Neural cell (in vitro differentiated cells): ENCODE measurements around the gene SLC8A3. TPM values are rescaled to one million over a fixed set of nuclear protein-coding genes. Genes with fewer than 3 reads are reported as not detected.

Experiments
- H2AFZ ChIP-seq: fragments of 200-600, 300-800 bp; sonication (generic), shearing (Covaris generic); 2 replicates; pipeline ENCODE4 v1.6.0; 2014; ENCODE audit warnings: low read depth, mild to moderate bottlenecking, antibody characterized with exemption, low read length, moderate library complexity
- H3F3A ChIP-seq: fragments of 200-600 bp; shearing (Covaris generic); 2 replicates; pipeline ENCODE4 v1.6.1; 2016; ENCODE audit warnings: mild to moderate bottlenecking, moderate library complexity, mixed read lengths, antibody characterized with exemption, low read length; ENCODE audit not compliant: insufficient read depth, poor library complexity, severe bottlenecking
- H3K27ac ChIP-seq: fragments of 200-600, 300-800 bp; sonication (generic), shearing (Covaris generic); 2 replicates; pipeline ENCODE4 v1.5.1; 2014; ENCODE audit warnings: mild to moderate bottlenecking, low read length, moderate library complexity
- H3K27me3 ChIP-seq: fragments of 300-800, 200-600 bp; sonication (generic), shearing (Covaris generic); 2 replicates; pipeline ENCODE4 v1.6.0; 2014; ENCODE audit warnings: mild to moderate bottlenecking, low read depth, low read length, moderate library complexity; ENCODE audit not compliant: insufficient read depth
- H3K36me3 ChIP-seq: fragments of 300-800, 200-600 bp; sonication (generic), shearing (Covaris generic); 2 replicates; pipeline ENCODE4 v1.5.1; 2014; ENCODE audit warnings: mild to moderate bottlenecking, antibody characterized with exemption, low read length, moderate library complexity; ENCODE audit not compliant: insufficient read depth
- H3K4me2 ChIP-seq: fragments of 300-800, 200-600 bp; sonication (generic), shearing (Covaris generic); 2 replicates; pipeline ENCODE4 v1.6.0; 2014; ENCODE audit warnings: mild to moderate bottlenecking, low read length
- H3K4me3 ChIP-seq: fragments of 300-800, 200-600 bp; sonication (generic), shearing (Covaris generic); 2 replicates; pipeline ENCODE4 v1.5.1; 2014; ENCODE audit warnings: mild to moderate bottlenecking, low read length, moderate library complexity
- H3K79me2 ChIP-seq: fragments of 200-600 bp; shearing (Covaris generic); replicated peaks from 2 replicates; pipeline ENCODE4 v1.6.0; 2014; ENCODE audit warnings: mild to moderate bottlenecking, low read length, moderate library complexity; ENCODE audit not compliant: insufficient read depth
- H3K9ac ChIP-seq: fragments of 300-800, 200-600 bp; sonication (generic), shearing (Covaris generic); 2 replicates; pipeline ENCODE4 v1.6.1; 2016; ENCODE audit warnings: mild to moderate bottlenecking, low read length, mixed read lengths
- H3K9me2 ChIP-seq: fragments of 200-600 bp; shearing (Covaris generic); 2 replicates; pipeline ENCODE4 v1.6.1; 2016; ENCODE audit warnings: mild to moderate bottlenecking, low read length, mixed read lengths; ENCODE audit not compliant: insufficient read depth
- H3K9me3 ChIP-seq: fragments of 200-600, 300-800 bp; sonication (generic), shearing (Covaris generic); 2 replicates; pipeline ENCODE4 v1.6.1; 2016; ENCODE audit warnings: mild to moderate bottlenecking, mixed run types, low read length, moderate library complexity, mixed read lengths
- H4K20me1 ChIP-seq: fragments of 200-600 bp; shearing (Covaris generic); 2 replicates; pipeline ENCODE4 v1.6.1; 2016; ENCODE audit warnings: mild to moderate bottlenecking, mixed run types; ENCODE audit not compliant: insufficient read depth
- CTCF ChIP-seq: fragments of 450-650 bp; IDR thresholded peaks from 2 replicates; pipeline ENCODE4 v1.5.1; 2014; ENCODE audit warnings: antibody characterized with exemption, mild to moderate bottlenecking, moderate library complexity; ENCODE audit not compliant: poor library complexity, severe bottlenecking
- EP300 ChIP-seq: fragments of 450-650 bp; conservative IDR thresholded peaks from 2 replicates; pipeline ENCODE4 v1.6.1; 2014; ENCODE audit warnings: antibody characterized with exemption, mild to moderate bottlenecking, moderate library complexity; ENCODE audit not compliant: poor library complexity, severe bottlenecking
- EZH2 ChIP-seq: fragments of 200-600, 300-800 bp; shearing (Covaris generic), sonication (generic); IDR thresholded peaks from 2 replicates; pipeline ENCODE4 v1.6.1; 2014; ENCODE audit warnings: antibody characterized with exemption, low read length, borderline replicate concordance, mild to moderate bottlenecking; ENCODE audit not compliant: insufficient read depth, poor library complexity, severe bottlenecking
- MXI1 ChIP-seq: fragments of 450-650 bp; conservative IDR thresholded peaks from 2 replicates; pipeline ENCODE4 v1.6.1; 2014; ENCODE audit warnings: antibody characterized with exemption, mild to moderate bottlenecking; ENCODE audit not compliant: poor library complexity, severe bottlenecking
- POLR2AphosphoS5 ChIP-seq: IDR thresholded peaks from 2 replicates; pipeline ENCODE4 v1.6.1; 2012
- RAD21 ChIP-seq: fragments of 450-650 bp; conservative IDR thresholded peaks from 2 replicates; pipeline ENCODE4 v1.6.1; 2014; ENCODE audit warnings: antibody characterized with exemption, mild to moderate bottlenecking, moderate library complexity
- SMC3 ChIP-seq: fragments of 450-650 bp; conservative IDR thresholded peaks from 2 replicates; pipeline ENCODE4 v1.6.1; 2014; ENCODE audit warnings: antibody characterized with exemption, mild to moderate bottlenecking, moderate library complexity; ENCODE audit not compliant: poor library complexity
- TAF1 ChIP-seq: IDR thresholded peaks from 2 replicates; pipeline ENCODE4 v1.6.1; 2012; ENCODE audit warnings: low read depth
- polyA plus RNA-seq: library from polyadenylated mRNA; depleted of rRNA; stranded (reverse); fragments of >200 nt; gene quantifications from 2 replicates; pipeline ENCODE4 v1.2.3, GENCODE V29; 2014
- TF ChIP-seq, protein P1 (sequence below): IDR thresholded peaks from 2 replicates; pipeline ENCODE4 v1.6.1; 2012; ENCODE audit warnings: borderline replicate concordance

SLC8A3 gene
- polyA plus RNA-seq, 1 donor from 2014 or later, result 2.9 TPM

DNA sequence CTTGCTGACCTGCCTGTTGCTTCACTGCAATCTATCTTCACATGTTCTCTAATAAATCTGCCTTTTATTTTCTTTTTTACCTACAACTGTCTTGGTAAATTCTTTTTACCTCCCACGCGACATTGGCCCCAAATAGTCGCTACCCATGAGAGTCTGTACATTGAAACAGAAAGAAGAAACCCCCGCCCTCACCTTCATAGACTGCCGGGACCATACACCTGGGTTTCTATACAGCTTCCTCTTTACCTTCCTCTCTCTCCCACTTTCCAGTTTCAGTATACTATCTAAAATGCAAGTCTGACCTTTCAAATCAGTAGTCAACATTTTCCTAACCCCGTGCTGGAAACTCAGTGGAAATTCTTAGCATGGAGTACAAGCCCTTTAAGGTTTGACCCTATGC, 4.8 kb downstream of the SLC8A3 start:
- H3K36me3 ChIP-seq, result no peaks in the 10 kb centered on the region
- H3K4me3 ChIP-seq, result no peak overlapping the region
- H3K9me3 ChIP-seq, result no peaks in the 10 kb centered on the region
- no peak overlapping the region for H3K9ac ChIP-seq
- H2AFZ ChIP-seq, result no peak overlapping the region
- no peaks in the 10 kb centered on the region for H3F3A ChIP-seq
- no peaks in the 10 kb centered on the region for H3K9me2 ChIP-seq
- TF ChIP-seq EP300 (no peak), SMC3 (no peak), EZH2 (no peak), RAD21 (no peak), MXI1 (no peak), CTCF (no peak), TAF1 (no peak), POLR2AphosphoS5 (no peak)
- TF ChIP-seq, protein P1, sequence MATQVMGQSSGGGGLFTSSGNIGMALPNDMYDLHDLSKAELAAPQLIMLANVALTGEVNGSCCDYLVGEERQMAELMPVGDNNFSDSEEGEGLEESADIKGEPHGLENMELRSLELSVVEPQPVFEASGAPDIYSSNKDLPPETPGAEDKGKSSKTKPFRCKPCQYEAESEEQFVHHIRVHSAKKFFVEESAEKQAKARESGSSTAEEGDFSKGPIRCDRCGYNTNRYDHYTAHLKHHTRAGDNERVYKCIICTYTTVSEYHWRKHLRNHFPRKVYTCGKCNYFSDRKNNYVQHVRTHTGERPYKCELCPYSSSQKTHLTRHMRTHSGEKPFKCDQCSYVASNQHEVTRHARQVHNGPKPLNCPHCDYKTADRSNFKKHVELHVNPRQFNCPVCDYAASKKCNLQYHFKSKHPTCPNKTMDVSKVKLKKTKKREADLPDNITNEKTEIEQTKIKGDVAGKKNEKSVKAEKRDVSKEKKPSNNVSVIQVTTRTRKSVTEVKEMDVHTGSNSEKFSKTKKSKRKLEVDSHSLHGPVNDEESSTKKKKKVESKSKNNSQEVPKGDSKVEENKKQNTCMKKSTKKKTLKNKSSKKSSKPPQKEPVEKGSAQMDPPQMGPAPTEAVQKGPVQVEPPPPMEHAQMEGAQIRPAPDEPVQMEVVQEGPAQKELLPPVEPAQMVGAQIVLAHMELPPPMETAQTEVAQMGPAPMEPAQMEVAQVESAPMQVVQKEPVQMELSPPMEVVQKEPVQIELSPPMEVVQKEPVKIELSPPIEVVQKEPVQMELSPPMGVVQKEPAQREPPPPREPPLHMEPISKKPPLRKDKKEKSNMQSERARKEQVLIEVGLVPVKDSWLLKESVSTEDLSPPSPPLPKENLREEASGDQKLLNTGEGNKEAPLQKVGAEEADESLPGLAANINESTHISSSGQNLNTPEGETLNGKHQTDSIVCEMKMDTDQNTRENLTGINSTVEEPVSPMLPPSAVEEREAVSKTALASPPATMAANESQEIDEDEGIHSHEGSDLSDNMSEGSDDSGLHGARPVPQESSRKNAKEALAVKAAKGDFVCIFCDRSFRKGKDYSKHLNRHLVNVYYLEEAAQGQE, result no peak
- no peaks in the 10 kb centered on the region for H3K79me2 ChIP-seq
- peaks cover 5% of the 10 kb centered on the region for H3K27me3 ChIP-seq
- no peaks in the 10 kb centered on the region for H4K20me1 ChIP-seq
- H3K4me2 ChIP-seq, result no peak overlapping the region
- no peak overlapping the region for H3K27ac ChIP-seq

- Histone ChIP-seq H3K9me3 (no peaks in the 10 kb centered on the region), H3K4me2 (no peak overlapping the region), H3F3A (no peaks in the 10 kb centered on the region), H3K79me2 (no peaks in the 10 kb centered on the region), H3K27me3 (peaks cover 5% of the 10 kb centered on the region), H4K20me1 (no peaks in the 10 kb centered on the region), H3K27ac (no peak overlapping the region), H3K9ac (no peak overlapping the region), H3K4me3 (no peak overlapping the region), H2AFZ (no peak overlapping the region), H3K36me3 (no peaks in the 10 kb centered on the region), H3K9me2 (no peaks in the 10 kb centered on the region)
- TF ChIP-seq TAF1 (no peak), MXI1 (no peak), RAD21 (no peak), POLR2AphosphoS5 (no peak), SMC3 (no peak), EZH2 (no peak), EP300 (no peak), CTCF (no peak)
- TF ChIP-seq, protein P1, result no peak
Measured at GRCh38 chr14:70181276-70181675, 7.5 kb downstream of the SLC8A3 start.
